ENCODE measurements around the gene OSM. TPM values are rescaled to one million over a fixed set of nuclear protein-coding genes. Genes with fewer than 3 reads are reported as not detected.

Gene OSM
- total RNA-seq, 1 donor from 2014 or later = not detected

- peak; percentile 54 for DNase-seq (ENCODE audit: low read depth)
Measured at GRCh38 chr22:30212996-30213441, 53.6 kb downstream of the OSM start.

Other genes starting within 250 kb of the OSM start
- not detected in 2 replicates for gene HORMAD2, start 186.4 kb downstream of the OSM start, total RNA-seq
- 13.5 and 14.8 TPM in 2 replicates for gene LIF, start 20.1 kb downstream of the OSM start, total RNA-seq
- 11.3 and 13.3 TPM in 2 replicates for gene CASTOR1, start 22.7 kb upstream of the OSM start, total RNA-seq
- gene TBC1D10A, start 60.1 kb upstream of the OSM start, total RNA-seq = 18.1 and 19.8 TPM in 2 replicates
- 39.8 and 50.2 TPM in 2 replicates for gene SF3A1, start 90.0 kb upstream of the OSM start, total RNA-seq
- 2.6 and 3.4 TPM in 2 replicates for gene CCDC157, start 90.2 kb upstream of the OSM start, total RNA-seq
- 20.1 and 28.3 TPM in 2 replicates for gene RNF215, start 120.6 kb upstream of the OSM start, total RNA-seq
- 3.4 and 12.2 TPM in 2 replicates for gene SEC14L2, start 130.2 kb upstream of the OSM start, total RNA-seq
- gene MTFP1, start 158.9 kb upstream of the OSM start, total RNA-seq = 10.6 and 16.3 TPM in 2 replicates
- gene SEC14L3, start 205.2 kb upstream of the OSM start, total RNA-seq = not detected in 2 replicates
- gene SEC14L4, start 238.8 kb upstream of the OSM start, total RNA-seq = 0.10 TPM in 1 of 2 replicates, not detected in the other